DND-41 (cell line): Measurements from ENCODE around the gene FGF12.

Source experiments
- CTCF ChIP-seq: IDR thresholded peaks from 2 replicates; pipeline ENCODE4 v1.5.1; 2012; ENCODE audit warnings: borderline replicate concordance, low read length, moderate library complexity, mild to moderate bottlenecking; ENCODE audit not compliant: poor library complexity, severe bottlenecking; ENCODE audit errors: extremely low read depth
- EZH2 ChIP-seq: IDR thresholded peaks from 3 replicates; pipeline ENCODE4 v1.6.1; 2012; ENCODE audit warnings: borderline replicate concordance, low read depth, mild to moderate bottlenecking, moderate library complexity, low read length, inconsistent platforms; ENCODE audit not compliant: severe bottlenecking

GRCh38 chr3:192687488-192688152 lies 39.7 kb downstream of the FGF12 start:
- TF ChIP-seq CTCF, result no peak
- no peak for TF ChIP-seq EZH2
